Left renal pelvis (tissue), 4 donors: ENCODE results near the gene C15orf39. TPM values are rescaled to one million over a fixed set of nuclear protein-coding genes. Genes with fewer than 3 reads are reported as not detected.
"Not testable (repeated sequence)": the region's sequence is repeated elsewhere in the genome, so short reads cannot be mapped to it uniquely, and the experiment has no call there.

Source experiments
- DNase-seq, 4 donors: peaks; one replicate each; pipeline ENCODE4 v3.0.0-alpha.2; 2013; ENCODE audit warnings: low read depth in 4 of 4, low spot score in 3 of 4
- polyA plus RNA-seq, 4 donors: library from polyadenylated mRNA; unstranded; fragments of 120-200 nt; gene quantifications; one replicate each; pipeline ENCODE4 v1.2.1, GENCODE V29; 2013; ENCODE audit not compliant: insufficient read length in 4 of 4

C15orf39 gene
- polyA plus RNA-seq, 4 donors = 8.9 to 11.1 (median 9.8) TPM

DNA sequence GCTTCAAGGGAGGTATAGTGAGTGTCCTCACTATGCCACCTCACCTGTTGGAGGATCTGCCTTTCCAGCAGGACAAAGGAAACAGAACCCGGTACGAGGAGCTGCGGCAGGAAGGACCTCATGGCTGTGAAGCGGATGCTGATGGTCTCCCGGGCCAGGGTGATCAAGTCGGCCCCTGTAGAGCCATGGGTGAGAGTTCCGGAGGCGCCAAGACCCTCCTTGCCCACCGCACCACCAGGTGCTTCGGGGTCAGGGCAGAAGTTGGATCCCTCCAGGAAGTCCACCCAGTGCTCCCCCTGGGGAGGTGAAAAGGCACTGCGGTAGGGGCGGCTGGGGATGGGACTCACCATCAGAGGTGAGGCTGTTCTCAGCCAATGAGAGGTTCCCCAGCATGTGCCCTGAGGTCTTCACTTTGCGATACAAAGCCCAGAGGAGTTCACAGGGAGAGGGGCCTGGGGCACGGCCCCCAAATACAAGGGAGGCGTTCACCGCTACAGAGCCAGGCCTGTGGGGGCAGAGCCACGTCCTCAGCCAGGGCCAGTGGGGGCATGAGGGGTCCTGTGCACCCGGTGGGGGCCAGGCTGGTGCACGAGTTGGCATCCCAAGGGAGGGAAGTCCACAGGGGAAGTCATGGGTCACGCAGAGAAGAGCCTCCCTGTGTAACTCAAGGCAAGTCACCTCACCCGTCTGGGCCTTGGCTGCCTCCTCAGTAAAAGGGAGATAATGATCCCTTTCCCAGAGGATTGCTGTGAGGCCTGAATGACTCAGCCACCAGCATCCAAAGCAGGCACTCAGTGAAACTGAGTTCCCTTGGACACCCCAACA is 27.7 kb downstream of the C15orf39 start:
- DNase-seq = no peak

DNA sequence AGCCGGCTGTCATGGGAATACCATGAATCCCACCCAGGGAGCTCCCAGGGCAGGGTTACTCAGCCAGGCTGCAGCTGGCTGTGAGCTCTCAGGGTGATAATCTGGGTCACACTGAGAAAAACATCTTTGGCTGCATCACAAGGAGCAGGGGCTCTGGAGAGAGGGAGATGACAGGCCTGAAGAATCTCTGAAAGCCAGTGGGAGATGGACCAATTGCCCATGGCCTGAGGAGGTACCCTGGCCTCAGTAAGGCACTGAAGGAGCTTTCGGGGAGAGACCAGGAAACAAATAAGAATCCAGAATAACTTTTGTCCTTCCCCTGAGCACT is 28.3 kb downstream of the C15orf39 start:
- DNase-seq = no peak

DNA sequence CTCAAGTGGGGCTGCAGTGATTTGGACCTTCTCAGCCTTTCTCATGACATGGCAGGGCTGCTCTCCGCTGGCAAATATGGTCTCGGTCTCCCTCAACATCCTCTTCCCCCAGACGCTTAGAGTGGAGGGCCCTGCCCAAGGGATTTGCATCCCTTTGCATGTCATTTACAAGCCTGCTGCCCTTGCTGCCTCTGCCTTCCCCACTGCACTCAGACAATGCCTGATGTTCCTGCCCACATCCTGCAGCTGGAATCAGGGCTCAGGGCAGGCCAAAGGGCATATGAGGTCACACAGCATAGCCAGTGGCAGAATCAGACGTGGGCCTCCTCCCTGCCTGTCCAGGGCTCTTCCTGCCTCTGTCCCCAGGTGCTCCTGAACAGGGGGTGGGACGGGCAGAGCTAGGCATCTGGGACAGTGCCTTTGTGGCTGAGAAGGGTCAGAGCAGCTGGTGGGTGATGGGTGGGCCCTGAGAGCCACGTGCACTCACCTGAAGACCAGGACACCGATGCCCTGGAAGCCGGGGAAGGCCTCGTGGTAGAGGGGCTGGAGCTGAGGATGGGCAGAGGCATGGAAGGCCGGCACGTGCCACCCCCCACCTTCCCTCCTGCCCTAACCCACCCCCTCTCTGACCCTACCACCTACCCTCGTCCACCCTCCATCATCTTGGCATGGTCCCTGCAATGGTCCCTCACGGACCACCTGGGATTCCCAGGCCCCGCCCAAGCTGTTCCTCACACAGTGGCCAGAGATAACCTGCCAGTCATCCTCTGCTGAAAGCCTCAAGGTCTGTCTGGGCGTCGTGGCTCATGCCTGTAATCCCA is 29.1 kb downstream of the C15orf39 start:
- DNase-seq = no peak

DNA sequence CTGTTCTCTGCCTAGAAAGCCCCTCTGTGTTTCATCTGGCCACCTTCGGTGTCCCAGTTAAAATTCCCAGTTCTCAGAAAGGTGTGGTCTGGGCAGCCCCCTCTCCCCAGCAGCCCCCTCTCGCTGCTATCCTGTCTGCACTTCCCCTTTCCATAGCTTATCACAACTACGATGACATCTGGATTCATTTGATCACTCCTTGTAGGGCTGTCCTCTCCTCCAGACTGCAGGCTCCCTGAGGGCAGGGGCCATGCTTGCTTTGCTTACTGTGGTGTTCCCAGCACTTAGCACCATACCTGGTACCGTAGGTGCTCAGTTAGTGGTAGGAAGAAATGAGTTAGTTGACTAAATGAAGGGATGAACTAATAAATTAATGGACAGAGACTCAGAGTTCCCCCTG is 30.2 kb downstream of the C15orf39 start:
- DNase-seq = no peak

DNA sequence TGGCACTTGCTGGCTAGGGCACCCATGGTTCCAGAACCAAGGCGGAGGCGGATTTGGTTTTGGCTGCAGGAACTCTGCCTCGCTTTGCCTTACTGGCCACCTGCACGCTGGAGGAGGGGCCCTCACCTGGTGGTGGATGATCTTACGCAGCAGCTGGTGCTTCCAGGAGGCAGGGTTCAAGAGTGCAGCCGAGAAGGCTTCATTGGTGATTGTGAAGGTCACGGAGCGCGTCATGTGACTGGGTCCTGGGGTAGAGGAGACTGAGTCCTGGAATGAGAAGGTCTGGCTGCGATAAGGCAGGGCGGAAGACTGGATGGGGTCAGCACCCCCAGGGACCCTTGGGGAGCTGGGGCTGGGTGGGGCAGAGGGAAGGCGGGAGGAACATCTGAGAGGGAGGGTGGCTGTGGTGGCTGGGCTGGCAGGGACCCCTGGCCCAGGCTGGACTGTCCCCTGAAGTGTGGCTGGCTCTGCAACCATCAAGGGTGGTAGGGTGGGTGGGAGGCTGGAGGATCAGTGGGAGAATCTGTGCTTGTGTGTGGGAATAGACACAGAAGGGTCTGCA is 30.7 kb downstream of the C15orf39 start:
- DNase-seq = no peak

DNA sequence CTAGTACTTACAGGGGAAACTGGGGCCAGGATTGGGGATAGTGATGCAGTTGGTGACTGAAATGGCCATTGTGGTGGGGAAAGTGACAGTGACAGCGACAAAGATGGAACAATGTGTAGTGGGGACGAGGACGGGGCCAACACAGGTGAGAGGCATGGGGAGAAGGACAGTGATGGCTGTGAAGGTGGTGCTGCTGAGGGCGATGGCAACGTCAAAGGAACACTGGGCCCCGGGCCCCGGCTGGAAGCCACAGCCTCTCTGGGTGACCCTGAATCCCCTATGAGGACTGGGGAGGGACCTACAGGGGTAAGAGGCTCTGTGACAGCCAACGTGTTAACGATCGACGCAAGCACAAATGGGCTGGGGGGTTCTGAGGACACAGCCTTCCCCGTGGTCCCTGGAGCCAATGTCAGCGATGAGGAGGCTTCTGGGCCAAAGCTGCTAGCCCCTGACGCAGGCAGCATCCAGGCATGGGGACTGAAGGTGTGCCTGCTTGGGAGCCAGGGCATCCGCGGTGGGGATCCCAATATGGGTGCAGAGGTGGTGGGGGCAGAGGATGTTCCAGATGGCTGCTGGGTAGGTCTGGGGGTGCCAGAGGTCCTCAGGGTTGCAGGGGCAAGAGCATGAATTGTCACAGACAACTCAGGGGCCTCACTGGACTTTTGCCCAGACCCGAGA is 31.3 kb downstream of the C15orf39 start:
- no peak for DNase-seq

DNA sequence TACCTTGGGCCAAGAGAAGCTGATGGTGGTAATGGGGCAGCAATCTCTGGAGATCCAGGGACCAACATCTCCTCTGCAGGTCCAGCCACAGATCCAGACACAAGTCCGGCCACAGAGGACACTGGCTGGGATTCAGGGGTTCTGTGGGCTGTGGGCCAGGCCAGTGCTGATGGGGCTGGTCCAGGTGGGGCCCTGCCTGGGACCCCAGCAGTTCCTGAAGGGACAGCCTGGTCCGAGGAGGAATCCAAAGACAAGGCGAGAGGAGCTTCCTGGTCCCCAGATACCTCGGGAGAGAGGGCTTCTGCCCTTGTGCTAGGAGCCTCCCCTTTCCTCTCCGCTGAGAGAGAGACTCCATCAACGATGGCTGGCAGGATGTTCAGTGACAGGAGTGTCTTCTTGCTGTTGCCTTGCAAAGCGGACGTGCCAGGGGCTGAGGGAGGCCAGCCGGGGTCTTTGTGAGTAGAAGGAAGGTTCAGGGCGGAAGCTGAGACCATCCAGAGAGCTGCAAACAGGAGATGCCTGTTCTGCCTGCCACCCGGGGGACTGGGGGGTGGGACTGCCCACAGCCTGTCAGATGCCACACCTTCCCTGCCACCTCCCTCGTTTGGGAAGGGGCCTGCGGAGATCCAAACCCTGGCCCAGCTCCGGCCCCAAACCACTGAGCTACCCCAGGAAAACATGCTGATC is 32.0 kb downstream of the C15orf39 start:
- no peak for DNase-seq

DNA sequence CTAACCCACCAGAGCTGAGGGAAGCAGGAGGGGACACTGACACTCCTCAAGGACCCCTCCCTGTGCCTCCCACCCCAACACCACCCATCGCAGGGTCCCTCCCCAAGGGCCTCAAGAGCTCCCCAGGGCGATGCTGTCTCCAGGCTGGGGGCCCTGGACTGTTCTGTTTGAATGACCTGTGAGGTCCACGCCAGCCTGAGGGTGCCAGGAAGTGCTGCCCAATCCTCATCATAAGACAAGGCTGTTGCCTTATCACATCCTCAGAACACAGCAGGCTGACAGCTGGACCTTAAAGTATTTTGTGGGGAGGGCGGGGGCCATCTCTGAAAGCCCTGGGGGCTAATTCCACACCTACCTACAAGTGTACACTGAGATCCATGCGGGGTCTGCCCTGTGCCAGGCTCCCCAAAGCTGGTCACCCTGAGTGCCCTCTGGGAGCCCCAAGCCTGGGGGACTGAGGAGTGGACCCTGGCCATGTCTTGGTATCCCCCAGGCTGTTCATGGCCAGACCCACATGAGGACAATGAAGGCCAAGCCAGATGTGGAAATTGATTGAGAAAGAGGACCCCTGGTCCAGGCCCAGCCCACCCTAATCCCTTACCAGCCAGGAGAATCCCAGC is 32.6 kb downstream of the C15orf39 start:
- DNase-seq = no peak

DNA sequence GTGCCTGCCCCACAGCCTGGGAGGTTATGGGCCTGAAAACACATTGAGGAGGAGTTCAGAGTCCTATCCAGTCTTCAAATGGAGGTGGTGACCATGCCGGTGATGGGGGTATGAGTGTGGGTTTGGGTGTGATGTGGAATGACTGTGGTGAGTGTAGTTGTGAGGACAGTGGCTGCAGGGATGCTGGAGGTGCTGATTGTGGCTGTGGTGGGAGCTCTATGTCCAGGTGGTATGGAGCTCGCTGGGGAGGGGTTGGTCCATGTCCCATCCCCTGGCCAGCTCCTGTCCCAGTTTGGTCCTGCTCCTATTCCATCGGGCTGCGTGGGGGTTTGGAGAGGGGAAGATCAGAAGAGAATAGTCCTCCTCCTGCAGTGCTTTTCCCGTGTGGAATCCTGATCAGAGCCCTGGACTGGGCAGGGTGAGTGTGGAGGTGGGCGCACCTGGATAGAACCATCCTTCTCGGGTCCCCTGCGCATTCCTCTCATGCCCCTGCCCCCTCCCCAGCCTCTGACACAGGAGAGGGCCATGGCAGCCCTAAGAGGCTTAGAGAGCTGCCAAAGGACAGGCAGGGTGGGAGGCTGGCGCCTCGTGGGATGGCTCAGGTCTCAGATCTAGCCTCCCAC is 33.5 kb downstream of the C15orf39 start:
- no peak for DNase-seq

DNA sequence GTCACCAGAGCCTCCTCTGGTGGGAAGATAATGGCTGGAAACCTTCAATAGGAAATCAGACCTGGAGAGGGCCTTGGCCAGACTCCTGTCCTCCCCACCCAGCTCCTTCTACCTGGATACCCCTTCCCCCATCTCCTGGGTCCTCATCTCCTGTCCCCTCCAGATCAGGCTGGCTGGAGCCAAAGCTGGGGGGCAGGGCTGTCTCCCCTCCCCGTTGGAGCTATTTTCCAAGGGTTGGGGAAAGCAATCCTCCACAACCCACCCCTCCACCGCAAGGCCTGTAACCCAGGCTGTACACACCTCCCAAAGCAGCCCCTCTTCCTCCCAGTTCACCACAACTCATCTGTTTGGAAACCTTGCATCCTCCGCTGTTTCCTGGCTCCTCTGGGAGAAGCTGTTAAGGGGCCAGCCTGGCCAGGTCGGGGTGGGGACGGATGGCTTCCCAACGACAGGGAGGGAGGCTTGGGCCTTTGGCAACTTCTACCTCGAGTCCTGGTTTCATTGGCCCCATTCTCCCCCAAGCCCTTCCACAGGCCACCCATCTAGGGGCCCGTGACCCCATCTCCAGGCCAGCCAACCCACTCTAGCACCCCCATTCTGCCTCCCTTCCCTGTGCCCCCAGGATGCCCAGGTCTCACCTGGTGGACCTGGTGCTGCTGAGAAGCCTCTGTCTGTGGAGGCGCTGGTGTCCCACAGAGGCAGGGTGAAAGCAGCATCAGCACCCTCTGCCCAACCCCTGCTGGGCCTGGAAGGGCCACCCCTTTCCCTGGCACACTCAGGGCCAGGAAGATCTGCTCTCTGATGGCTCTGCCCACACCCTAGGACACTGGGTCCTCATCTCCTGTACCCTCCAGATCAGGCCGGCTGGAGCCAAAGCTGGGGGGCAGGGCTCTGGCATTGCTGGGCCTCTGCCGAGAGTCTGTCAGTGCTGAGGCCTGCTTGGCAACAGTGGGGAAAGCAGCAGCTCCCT is 34.4 kb downstream of the C15orf39 start:
- DNase-seq = no peak

DNA sequence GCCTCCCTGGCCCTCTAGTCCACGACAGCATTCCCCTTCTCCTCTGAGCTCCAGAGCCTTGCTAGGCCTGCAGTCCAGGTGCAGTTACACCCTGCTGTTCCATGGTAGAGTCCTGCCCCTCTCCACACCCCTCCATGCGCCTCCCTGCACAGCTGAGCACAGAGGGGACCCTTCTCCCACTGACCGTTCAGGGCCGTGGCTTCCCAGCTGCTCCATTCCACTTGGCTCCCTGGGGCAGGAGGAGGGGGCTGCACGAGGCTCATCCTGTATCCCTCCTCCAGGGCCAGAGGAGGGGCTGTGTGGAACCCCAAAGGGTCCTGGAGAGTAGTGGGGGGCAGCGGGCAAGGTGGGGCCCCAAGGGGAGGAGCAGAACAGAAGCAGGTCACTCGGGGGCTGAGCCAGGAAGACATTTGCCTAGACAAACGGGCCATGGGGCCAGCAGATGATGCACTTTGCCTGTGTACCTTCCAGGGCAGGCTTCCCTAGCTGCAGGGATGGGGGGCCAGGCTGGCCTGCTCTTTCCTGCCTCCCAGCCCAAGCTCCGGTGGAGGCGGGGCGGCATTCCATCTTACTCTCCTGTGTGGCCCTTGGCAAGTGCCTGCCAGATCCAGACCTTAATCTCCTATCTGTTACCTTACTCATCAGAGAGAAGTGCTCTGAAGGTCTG is 35.8 kb downstream of the C15orf39 start:
- no peak for DNase-seq

DNA sequence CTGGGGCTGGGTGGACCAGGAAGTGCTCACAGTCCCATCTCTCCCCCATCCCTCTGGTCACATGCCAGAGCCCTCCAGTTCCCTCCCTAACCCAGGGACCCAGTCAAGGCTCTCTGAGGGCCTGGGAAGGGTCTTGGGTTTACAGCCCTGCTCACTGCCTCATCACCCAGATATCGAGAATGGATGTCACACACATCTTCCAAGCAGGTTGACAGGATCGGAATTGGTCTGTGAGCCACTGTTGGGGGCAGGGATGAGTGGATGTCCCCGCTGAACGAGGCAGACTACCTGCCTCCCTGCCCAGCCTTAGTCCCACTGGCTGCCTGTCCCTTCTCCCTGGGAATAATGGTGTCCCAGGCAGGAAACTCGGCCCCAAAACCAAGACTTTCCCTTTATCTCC is 36.5 kb downstream of the C15orf39 start:
- no peak for DNase-seq

DNA sequence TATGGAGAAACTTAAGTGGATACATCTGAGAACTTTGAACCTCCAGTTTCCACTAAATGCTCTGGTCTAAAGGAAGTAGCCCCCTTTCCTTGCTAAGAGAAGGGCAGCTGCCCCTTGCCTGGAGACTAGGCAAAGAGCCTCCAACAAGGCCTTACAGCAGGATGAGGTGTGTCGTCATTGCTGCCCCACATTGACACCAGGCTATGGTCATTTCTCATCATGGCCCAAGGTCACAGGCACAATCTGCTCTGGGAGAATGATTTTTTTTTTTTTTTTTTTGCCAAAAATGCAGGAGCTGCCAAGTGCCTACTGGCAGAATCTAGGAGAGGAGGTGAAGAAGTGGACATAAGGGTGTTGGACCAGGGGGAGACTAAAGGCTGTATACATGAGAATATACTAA is 44.1 kb downstream of the C15orf39 start:
- not testable (repeated sequence) for DNase-seq

DNA sequence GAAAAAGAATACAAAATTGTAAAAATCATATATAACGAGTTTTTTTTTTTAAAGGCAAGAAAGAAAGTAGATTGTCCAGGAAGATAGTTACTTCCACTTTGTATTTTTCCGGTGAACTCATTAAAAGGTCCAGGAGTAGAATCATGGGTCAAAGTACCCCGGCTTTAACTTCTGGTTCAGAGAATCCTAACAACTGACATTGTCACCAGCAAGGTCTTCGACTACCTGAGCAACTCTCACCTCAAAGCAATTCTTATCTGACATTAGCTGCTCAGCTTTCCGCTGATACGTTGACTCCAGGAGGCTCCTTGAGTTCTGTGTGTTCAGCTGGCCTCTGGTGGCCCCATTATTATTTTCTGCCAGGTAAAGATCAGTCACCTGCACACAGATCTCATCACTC is 47.3 kb downstream of the C15orf39 start:
- not testable (repeated sequence) for DNase-seq

DNA sequence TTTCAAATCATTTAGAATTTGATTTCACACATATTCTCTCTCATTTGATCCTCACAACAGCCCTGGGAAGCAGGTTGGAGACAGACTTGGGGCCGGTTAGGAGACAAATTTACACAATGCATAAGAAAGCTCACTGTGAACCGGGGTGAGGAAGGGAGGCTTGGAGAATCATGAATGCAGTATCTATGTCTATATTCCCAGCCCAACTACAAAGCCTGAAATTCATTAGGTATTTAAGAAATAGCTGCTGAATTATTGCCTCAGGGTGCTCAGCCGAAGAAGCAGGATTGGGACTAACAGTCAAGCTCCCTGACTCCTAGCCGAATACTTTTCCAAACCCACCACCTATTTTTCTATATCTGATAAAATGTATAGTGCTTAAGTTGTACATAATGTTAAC is 48.0 kb downstream of the C15orf39 start:
- no peak for DNase-seq

DNA sequence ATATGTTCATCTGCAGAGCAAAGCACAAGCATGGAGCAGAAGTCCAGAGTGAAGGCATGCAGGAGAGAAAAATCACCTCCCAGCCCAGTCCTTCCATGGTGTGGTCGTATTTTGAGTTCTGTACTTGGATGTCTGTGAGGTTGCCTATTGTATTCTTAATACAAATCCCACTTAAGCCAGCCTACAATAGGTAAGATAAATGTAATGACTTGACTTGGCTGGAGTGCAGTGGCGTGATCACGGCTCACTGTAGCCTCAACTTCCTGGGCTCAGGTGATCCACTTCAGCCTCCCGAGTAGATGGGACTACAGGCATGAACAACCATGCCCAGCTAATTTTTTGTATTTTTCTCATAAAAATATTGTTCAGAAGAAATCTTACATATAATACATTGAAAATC is 49.7 kb downstream of the C15orf39 start:
- DNase-seq = not testable (repeated sequence)

DNA sequence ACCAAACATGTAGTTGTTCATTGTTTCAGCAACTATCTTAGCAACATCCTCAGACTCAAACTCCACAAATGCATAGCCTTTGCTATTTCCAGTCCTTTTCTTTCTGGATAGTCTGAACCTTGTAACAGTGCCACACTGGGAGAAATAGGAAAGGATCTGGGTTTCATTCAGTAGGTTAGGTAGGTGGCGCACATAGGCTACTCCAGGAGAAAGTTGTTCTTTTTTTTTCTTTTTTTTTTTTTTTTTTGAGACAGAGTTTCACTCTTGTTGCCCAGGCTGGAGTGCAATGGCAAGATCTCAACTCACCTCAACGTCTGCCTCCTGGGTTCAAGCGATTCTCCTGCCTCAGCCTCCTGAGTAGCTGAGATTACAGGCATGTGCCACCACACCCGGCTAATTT is 50.6 kb downstream of the C15orf39 start:
- DNase-seq = not testable (repeated sequence)

DNA sequence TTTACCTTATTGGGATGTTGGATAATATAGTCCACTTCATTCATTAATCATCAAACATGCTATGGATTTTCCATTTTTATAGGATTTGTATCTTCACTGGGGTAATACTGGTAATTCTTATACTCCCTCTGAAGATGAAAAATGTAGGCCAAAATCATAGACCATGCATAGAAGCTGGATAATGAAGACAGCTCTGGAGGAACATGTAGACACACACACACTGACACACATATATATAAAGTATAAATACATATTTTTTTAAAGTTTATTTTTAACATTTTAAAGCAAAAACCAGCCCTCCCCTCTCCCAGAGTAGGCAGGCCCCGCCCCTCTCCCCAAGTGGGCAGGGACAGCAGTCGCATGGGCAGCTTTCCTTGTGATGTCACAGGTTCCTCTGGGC is 56.4 kb downstream of the C15orf39 start, which contains the start of gene GOLGA6C:
Gene GOLGA6C, plus strand, starts transcription at position 301 of the 400 bp plus-strand sequence. CDS start 265 bp downstream, outside the sequence.
- not testable (repeated sequence) for DNase-seq
